GM18499 (cell line): Measurements from ENCODE around the gene SPEM2.

Experiments used
- ATAC-seq: cut with Tn5 transposase; IDR thresholded peaks from one replicate; pipeline ENCODE4 v1.9.1; 2021; ENCODE audit warnings: moderate number of reproducible peaks; ENCODE audit not compliant: insufficient read depth, unreplicated experiment

Gene SPEM2

GRCh38 chr17:7419819-7420610, 5.4 kb upstream of the SPEM2 start, which contains the start of gene SPEM1:
TSS of gene SPEM1 (plus strand) at chr17:7420324. CDS start at chr17:7420385, 61 bp downstream.
- no peak for ATAC-seq

- ATAC-seq, result no peak
These were observed 4.2 kb upstream of the SPEM2 start for GRCh38 chr17:7421186-7421585.

- ATAC-seq, result no peak
These were observed 1.7 kb upstream of the SPEM2 start for GRCh38 chr17:7423679-7424078.

GRCh38 chr17:7425756-7426155, 340 bp downstream of the SPEM2 start:
- ATAC-seq, result no peak

GRCh38 chr17:7426203-7426863, 917 bp downstream of the SPEM2 start:
- ATAC-seq, result no peak

GRCh38 chr17:7426896-7427489, 1.6 kb downstream of the SPEM2 start:
- no peak for ATAC-seq

- ATAC-seq, result no peak
These were observed 2.1 kb downstream of the SPEM2 start for GRCh38 chr17:7427549-7427948.

GRCh38 chr17:7428557-7428956, 3.1 kb downstream of the SPEM2 start, which contains the start of gene SPEM3:
TSS of gene SPEM3 (plus strand) at chr17:7428857. CDS start at chr17:7428903, 46 bp downstream.
- no peak for ATAC-seq

GRCh38 chr17:7429722-7430121, 4.3 kb downstream of the SPEM2 start:
- no peak for ATAC-seq

- ATAC-seq, result no peak
These were observed 5.8 kb downstream of the SPEM2 start for GRCh38 chr17:7431231-7431630.

- ATAC-seq, result no peak
These were observed 6.9 kb downstream of the SPEM2 start for GRCh38 chr17:7432296-7432695.

- no peak for ATAC-seq
These were observed 10.5 kb downstream of the SPEM2 start for GRCh38 chr17:7435676-7436555.

- no peak for ATAC-seq
These were observed 11.3 kb downstream of the SPEM2 start for GRCh38 chr17:7436556-7437368.

- no peak for ATAC-seq
These were observed 12.0 kb downstream of the SPEM2 start for GRCh38 chr17:7437369-7437863.

- no peak for ATAC-seq
These were observed 12.7 kb downstream of the SPEM2 start for GRCh38 chr17:7437950-7438614.

GRCh38 chr17:7438656-7439460, 13.4 kb downstream of the SPEM2 start:
- no peak for ATAC-seq

- no peak for ATAC-seq
These were observed 14.2 kb downstream of the SPEM2 start, which contains the start of gene FGF11 for GRCh38 chr17:7439462-7440112. TSS of gene FGF11 (plus strand) at chr17:7439512. CDS start at chr17:7439621, 109 bp downstream.
